Measurements from ENCODE around the gene NUDC. TPM values are rescaled to one million over a fixed set of nuclear protein-coding genes. Genes with fewer than 3 reads are reported as not detected.
A peak's percentile ranks its signal among the peaks of the same experiment; 100 is the strongest.

Gene NUDC
- total RNA-seq, 2 experiments from 2014 or later: 65.7 to 106 TPM

DNA sequence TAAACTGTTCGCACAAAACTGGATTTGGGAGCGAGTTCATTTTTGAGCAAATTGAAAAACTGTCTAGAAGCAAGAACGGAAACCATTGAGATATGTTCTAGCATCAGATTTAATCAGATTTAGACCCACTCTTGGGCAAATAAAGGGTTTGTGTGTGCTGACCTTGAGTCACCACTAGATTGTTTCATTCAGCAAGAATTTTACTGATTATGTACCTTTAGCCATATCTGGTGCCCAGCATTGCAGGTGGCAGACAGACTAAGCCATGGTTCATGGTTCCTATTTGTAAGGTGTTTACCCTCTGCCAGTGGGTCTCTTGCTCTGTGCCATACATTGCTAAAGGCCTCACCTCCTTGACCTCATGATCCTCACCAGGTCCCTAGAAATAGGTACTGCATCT, 1.4 kb downstream of the NUDC start:
- peak overlapping the region; percentile 84 for H3K4me3 ChIP-seq (ENCODE audit: low read depth, low read length, poor library complexity, severe bottlenecking)
- H2AFZ ChIP-seq (ENCODE audit: low read length): no peak overlapping the region
- intact Hi-C loops (cut with micrococcal nuclease; ENCODE audit: unreplicated experiment): no loop called here
- ChIA-PET POLR2A (no interaction called here), CTCF (ENCODE audit: unreplicated experiment) (no interaction called here)
- H4K20me1 ChIP-seq (ENCODE audit: insufficient read depth, low read length): peaks cover 10% of the 10 kb centered on the region; the same call in 1 of the 2 replicates
- peaks cover 16% of the 10 kb centered on the region for H3K4me1 ChIP-seq (ENCODE audit: insufficient read depth, low read length, poor library complexity, severe bottlenecking)
- peaks cover 48% of the 10 kb centered on the region for H3K79me2 ChIP-seq (ENCODE audit: insufficient read depth, low read depth, low read length)
- H3K9me2 ChIP-seq (ENCODE audit: insufficient read depth, low read length): no peaks in the 10 kb centered on the region
- H3K36me3 ChIP-seq (ENCODE audit: insufficient read depth, low read length): peaks cover 52% of the 10 kb centered on the region
- H3K4me2 ChIP-seq (ENCODE audit: low read length): peak overlapping the region; percentile 96
- no TSS peak for BruUV-seq (replicated peaks)
- DNase-seq (ENCODE audit: low spot score): no peak
- H3K27ac ChIP-seq (ENCODE audit: low read depth, low read length, poor library complexity, severe bottlenecking): no peak overlapping the region
- TF ChIP-seq, protein P1, sequence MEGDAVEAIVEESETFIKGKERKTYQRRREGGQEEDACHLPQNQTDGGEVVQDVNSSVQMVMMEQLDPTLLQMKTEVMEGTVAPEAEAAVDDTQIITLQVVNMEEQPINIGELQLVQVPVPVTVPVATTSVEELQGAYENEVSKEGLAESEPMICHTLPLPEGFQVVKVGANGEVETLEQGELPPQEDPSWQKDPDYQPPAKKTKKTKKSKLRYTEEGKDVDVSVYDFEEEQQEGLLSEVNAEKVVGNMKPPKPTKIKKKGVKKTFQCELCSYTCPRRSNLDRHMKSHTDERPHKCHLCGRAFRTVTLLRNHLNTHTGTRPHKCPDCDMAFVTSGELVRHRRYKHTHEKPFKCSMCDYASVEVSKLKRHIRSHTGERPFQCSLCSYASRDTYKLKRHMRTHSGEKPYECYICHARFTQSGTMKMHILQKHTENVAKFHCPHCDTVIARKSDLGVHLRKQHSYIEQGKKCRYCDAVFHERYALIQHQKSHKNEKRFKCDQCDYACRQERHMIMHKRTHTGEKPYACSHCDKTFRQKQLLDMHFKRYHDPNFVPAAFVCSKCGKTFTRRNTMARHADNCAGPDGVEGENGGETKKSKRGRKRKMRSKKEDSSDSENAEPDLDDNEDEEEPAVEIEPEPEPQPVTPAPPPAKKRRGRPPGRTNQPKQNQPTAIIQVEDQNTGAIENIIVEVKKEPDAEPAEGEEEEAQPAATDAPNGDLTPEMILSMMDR (conservative IDR thresholded peaks at IDR 0.05; ENCODE audit: low read length): no peak
- no peak for TF ChIP-seq EZH2phosphoT487 (IDR thresholded peaks at IDR 0.05; ENCODE audit: borderline replicate concordance, low read depth, low read length)
- H3K9me3 ChIP-seq (ENCODE audit: low read length): no peaks in the 10 kb centered on the region

DNA sequence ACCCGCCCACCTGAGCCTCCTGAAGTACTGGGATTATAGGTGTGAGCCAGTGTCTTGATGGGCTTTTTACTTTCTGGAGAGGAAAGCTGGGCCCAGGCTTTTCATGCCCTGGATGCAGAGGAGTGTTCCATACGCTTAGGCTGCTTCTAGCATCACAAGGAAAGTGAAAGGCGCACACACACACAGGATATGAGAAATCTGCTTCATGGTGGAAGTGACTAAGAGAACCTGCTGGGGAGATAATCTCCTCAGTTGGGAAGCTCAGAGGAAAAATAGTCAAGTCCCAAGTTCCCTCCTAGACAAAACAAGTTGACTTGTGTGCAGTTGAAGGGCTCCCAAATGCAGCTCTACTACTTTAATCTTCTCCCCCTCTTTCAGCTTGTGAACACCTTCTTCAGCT, 2.2 kb downstream of the NUDC start:
- DNase-seq (ENCODE audit: low spot score): no peak
- Histone ChIP-seq H3K4me2 (ENCODE audit: low read length) (no peak overlapping the region), H3K79me2 (ENCODE audit: insufficient read depth, low read depth, low read length) (peaks cover 56% of the 10 kb centered on the region), H3K9me3 (ENCODE audit: low read length) (no peaks in the 10 kb centered on the region), H2AFZ (ENCODE audit: low read length) (no peak overlapping the region), H3K36me3 (ENCODE audit: insufficient read depth, low read length) (peaks cover 60% of the 10 kb centered on the region), H4K20me1 (ENCODE audit: insufficient read depth, low read length) (peaks cover 10% of the 10 kb centered on the region; the same call in 1 of the 2 replicates), H3K4me3 (ENCODE audit: low read depth, low read length, poor library complexity, severe bottlenecking) (no peak overlapping the region), H3K27ac (ENCODE audit: low read depth, low read length, poor library complexity, severe bottlenecking) (no peak overlapping the region), H3K9me2 (ENCODE audit: insufficient read depth, low read length) (no peaks in the 10 kb centered on the region), H3K4me1 (ENCODE audit: insufficient read depth, low read length, poor library complexity, severe bottlenecking) (peaks cover 16% of the 10 kb centered on the region)
- CTCF ChIA-PET (ENCODE audit: unreplicated experiment): no interaction called here
- TF ChIP-seq, protein P1 (conservative IDR thresholded peaks at IDR 0.05; ENCODE audit: low read length): no peak
- no peak for TF ChIP-seq EZH2phosphoT487 (IDR thresholded peaks at IDR 0.05; ENCODE audit: borderline replicate concordance, low read depth, low read length)
- no TSS peak for BruUV-seq (replicated peaks)
- POLR2A ChIA-PET: interaction anchor here (0.6 kb wide), 1 partner anchor 24 kb away, joined by 3 read pairs; no protein-coding TSS in a partner anchor
- intact Hi-C loops (cut with micrococcal nuclease; ENCODE audit: unreplicated experiment): no loop called here

DNA sequence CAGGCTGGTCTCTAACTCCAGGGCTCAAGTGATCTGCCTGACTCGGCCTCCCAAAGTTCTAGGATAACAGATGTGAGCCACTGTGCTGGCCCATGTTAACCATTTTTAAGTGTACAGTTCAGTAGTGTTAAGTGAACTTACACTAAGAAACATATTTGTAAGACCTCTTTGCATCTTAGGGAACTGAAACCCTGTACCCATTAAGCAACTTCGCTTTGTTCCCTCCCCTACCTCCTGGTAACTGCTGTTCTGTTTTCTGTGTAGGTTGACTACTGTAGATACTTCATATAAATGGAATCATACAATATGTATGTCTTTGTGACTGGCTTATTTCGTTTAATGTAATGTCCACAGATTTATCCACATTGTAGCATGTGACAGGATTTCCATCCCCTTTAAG, 11.0 kb downstream of the NUDC start:
- peaks cover 83% of the 10 kb centered on the region for H3K36me3 ChIP-seq (ENCODE audit: insufficient read depth, low read length)
- no peaks in the 10 kb centered on the region for H4K20me1 ChIP-seq (ENCODE audit: insufficient read depth, low read length)
- CTCF ChIA-PET (ENCODE audit: unreplicated experiment): no interaction called here
- intact Hi-C loops (cut with micrococcal nuclease; ENCODE audit: unreplicated experiment): no loop called here
- DNase-seq (ENCODE audit: low spot score): peak; percentile 72
- H3K4me3 ChIP-seq (ENCODE audit: low read depth, low read length, poor library complexity, severe bottlenecking): no peak overlapping the region
- peak overlapping the region; percentile 55; the same call in 1 of the 2 replicates for H3K4me2 ChIP-seq (ENCODE audit: low read length)
- H3K4me1 ChIP-seq (ENCODE audit: insufficient read depth, low read length, poor library complexity, severe bottlenecking): peaks cover 12% of the 10 kb centered on the region
- TF ChIP-seq, protein P1 (conservative IDR thresholded peaks at IDR 0.05; ENCODE audit: low read length): no peak
- no peak for TF ChIP-seq EZH2phosphoT487 (IDR thresholded peaks at IDR 0.05; ENCODE audit: borderline replicate concordance, low read depth, low read length)
- H3K79me2 ChIP-seq (ENCODE audit: insufficient read depth, low read depth, low read length): peaks cover 65% of the 10 kb centered on the region; the same call in 1 of the 2 replicates
- no peaks in the 10 kb centered on the region for H3K9me3 ChIP-seq (ENCODE audit: low read length)
- BruUV-seq (replicated peaks): no TSS peak
- no peak overlapping the region for H2AFZ ChIP-seq (ENCODE audit: low read length)
- peak overlapping the region; percentile 55 for H3K27ac ChIP-seq (ENCODE audit: low read depth, low read length, poor library complexity, severe bottlenecking)
- POLR2A ChIA-PET: interaction anchor here (0.7 kb wide), 1 partner anchor 77 kb away, joined by 3 read pairs; no protein-coding TSS in a partner anchor
- no peaks in the 10 kb centered on the region for H3K9me2 ChIP-seq (ENCODE audit: insufficient read depth, low read length)

Measured in OCI-LY7 (cell line).